Endothelial cell of umbilical vein (primary cell): ENCODE results near the gene REPS1. TPM values are rescaled to one million over a fixed set of nuclear protein-coding genes. Genes with fewer than 3 reads are reported as not detected.

Experiments used
- BruUV-seq: library from RNA; stranded (reverse); fragments of 400-500 nt; replicated peaks from 2 replicates; lab custom pipeline; 2021; lab: Mats Ljungman, UMichigan
- CTCF ChIA-PET: fragments of 300-600, 350-600 bp; sonication (Branson Sonifier 250); formaldehyde crosslinking; loops from one replicate; lab custom pipeline; 2021; ENCODE audit warnings: antibody characterized with exemption, inconsistent platforms; lab: Charles Lee
- POLR2A ChIA-PET: fragments of 300-600, 350-600 bp; sonication (Branson Sonifier 250); formaldehyde crosslinking; loops from one replicate; lab custom pipeline; 2021; ENCODE audit warnings: antibody characterized with exemption, inconsistent platforms; lab: Charles Lee
- DNase-seq: peaks from one replicate; pipeline ENCODE4 v3.0.0-alpha.2; 2011; ENCODE audit warnings: low read depth, low spot score
- FAIRE-seq: peaks from 2 replicates; lab custom pipeline; 2011; peaks lifted over from hg19 to GRCh38; lab: Jason Lieb, UNC
- H2AFZ ChIP-seq: 2 replicates; pipeline ENCODE4 v1.6.0; 2012; ENCODE audit warnings: low read depth, low read length, control low read depth, inconsistent platforms
- H3K27ac ChIP-seq: 2 replicates; pipeline ENCODE4 v1.5.1; 2011; ENCODE audit warnings: low read depth, mild to moderate bottlenecking, control low read depth, low read length, moderate library complexity; ENCODE audit not compliant: insufficient read depth
- H3K27me3 ChIP-seq, 2 experiments: 2 replicates each; pipeline versions ENCODE4 v1.6.0 to v1.6.1; 2011; ENCODE audit warnings: low read length in 2 of 2, mixed read lengths in 1 of 2; ENCODE audit not compliant: control insufficient read depth in 2 of 2, insufficient read depth in 2 of 2
- H3K36me3 ChIP-seq, 2 experiments: 2 replicates in 1 of 2; 3 replicates in 1 of 2; pipeline ENCODE4 v1.5.1; 2011; ENCODE audit warnings: low read length in 2 of 2, mild to moderate bottlenecking in 1 of 2, moderate library complexity in 1 of 2; ENCODE audit not compliant: control insufficient read depth in 2 of 2, insufficient read depth in 2 of 2; ENCODE audit errors: extremely low read depth in 1 of 2
- H3K4me1 ChIP-seq: 3 replicates; pipeline ENCODE4 v1.5.1; 2011; ENCODE audit warnings: mild to moderate bottlenecking, low read length; ENCODE audit not compliant: control insufficient read depth, insufficient read depth; ENCODE audit errors: extremely low read depth
- H3K4me2 ChIP-seq: 2 replicates; pipeline ENCODE4 v1.6.1; 2011; ENCODE audit warnings: low read length, control low read depth, mixed read lengths; ENCODE audit not compliant: insufficient read depth
- H3K4me3 ChIP-seq, 3 experiments: fragments of 200-600 bp in 1 of 3; sonication (generic), shearing (Covaris generic) in 1 of 3; replicated peaks in 1 of 3; 2 replicates each; pipeline ENCODE4 v1.5.1; 2011 to 2016; ENCODE audit warnings: control low read depth in 3 of 3, low read length in 3 of 3, mild to moderate bottlenecking in 2 of 3, inconsistent platforms in 1 of 3, low read depth in 1 of 3, moderate library complexity in 1 of 3; ENCODE audit not compliant: insufficient read depth in 1 of 3
- H3K79me2 ChIP-seq: 2 replicates; pipeline ENCODE4 v1.6.0; 2012; ENCODE audit warnings: low read length, inconsistent platforms; ENCODE audit not compliant: control insufficient read depth, insufficient read depth
- H3K9ac ChIP-seq: replicated peaks from 2 replicates; pipeline ENCODE3; 2011; ENCODE audit warnings: low read length, control low read depth; ENCODE audit not compliant: insufficient read depth; ENCODE audit errors: extremely low read depth
- H3K9me1 ChIP-seq: replicated peaks from 3 replicates; pipeline ENCODE4 v1.6.0; 2011; ENCODE audit warnings: mild to moderate bottlenecking, low read length; ENCODE audit not compliant: control insufficient read depth, insufficient read depth; ENCODE audit errors: extremely low read depth
- H3K9me3 ChIP-seq: replicated peaks from 2 replicates; pipeline ENCODE4 v1.5.1; 2012; ENCODE audit warnings: low read length, inconsistent platforms; ENCODE audit not compliant: control insufficient read depth, insufficient read depth
- H4K20me1 ChIP-seq: replicated peaks from 2 replicates; pipeline ENCODE3; 2011; ENCODE audit warnings: mild to moderate bottlenecking, low read length; ENCODE audit not compliant: control insufficient read depth, insufficient read depth; ENCODE audit errors: extremely low read depth
- EZH2 ChIP-seq: IDR thresholded peaks from 2 replicates; pipeline ENCODE4 v1.6.1; 2012; ENCODE audit warnings: borderline replicate concordance, low read depth, mild to moderate bottlenecking, moderate library complexity, low read length, inconsistent platforms; ENCODE audit not compliant: severe bottlenecking
- FOS ChIP-seq: IDR thresholded peaks from 2 replicates; pipeline ENCODE4 v1.6.1; 2011; ENCODE audit warnings: mild to moderate bottlenecking, low read length, moderate library complexity, borderline replicate concordance; ENCODE audit not compliant: insufficient read depth
- GATA2 ChIP-seq: IDR thresholded peaks from 2 replicates; pipeline ENCODE4 v1.7.0; 2011; ENCODE audit warnings: low read depth, mild to moderate bottlenecking, moderate library complexity, mixed read lengths, low read length; ENCODE audit not compliant: insufficient read length, insufficient read depth
- JUN ChIP-seq: IDR thresholded peaks from 2 replicates; pipeline ENCODE4 v1.6.1; 2011; ENCODE audit warnings: borderline replicate concordance, low read depth; ENCODE audit not compliant: insufficient read length, insufficient read depth
- MYC ChIP-seq: IDR thresholded peaks from one replicate; pipeline ENCODE4 v1.6.1; 2011; ENCODE audit warnings: mild to moderate bottlenecking, low read depth, low read length
- POLR2A ChIP-seq: IDR thresholded peaks from 2 replicates; pipeline ENCODE4 v1.6.1; 2012; ENCODE audit warnings: low read depth, mild to moderate bottlenecking, control low read depth, low read length
- POLR2AphosphoS5 ChIP-seq: IDR thresholded peaks from 2 replicates; pipeline ENCODE4 v1.6.1; 2012; ENCODE audit warnings: low read depth, mild to moderate bottlenecking, control low read depth, low read length, moderate library complexity; ENCODE audit not compliant: insufficient read depth
- dilution Hi-C: fragments of 300-500 bp; cut with MboI; formaldehyde crosslinking; loops from one replicate; pipeline ENCODE4 v1.15.0; 2019; ENCODE audit warnings: low sequenced_read_pairs; ENCODE audit not compliant: extremely low pct_ligation_motif_present
- intact Hi-C: fragments of 100-400 bp; cut with micrococcal nuclease; formaldehyde crosslinking; loops from one replicate; pipeline ENCODE4 v1.10.0; 2022
- polyA plus RNA-seq, 4 experiments: library from polyadenylated mRNA; depleted of rRNA in 3 of 4; stranded (reverse) in 3 of 4; unstranded in 1 of 4; fragments of >200 nt; gene quantifications; 2 replicates each; pipeline versions ENCODE4 v1.2.1 to v1.2.3, GENCODE V29; 2011 to 2012; ENCODE audit warnings: missing spikeins in 1 of 4
- total RNA-seq: library from RNA; stranded (reverse); gene quantifications from 2 replicates; pipeline ENCODE4 v1.2.3, GENCODE V29; 2021
- TF ChIP-seq, protein P1 (sequence below): IDR thresholded peaks from 2 replicates; pipeline ENCODE4 v1.6.1; 2011; ENCODE audit not compliant: insufficient read depth, insufficient read length
- TF ChIP-seq, protein P2 (sequence below), 2 donors: IDR thresholded peaks; 1 replicate in 1 of 2; 2 replicates in 1 of 2; pipeline ENCODE4 v1.5.1; 2011; ENCODE audit warnings: low read length in 2 of 2, mild to moderate bottlenecking in 2 of 2, moderate library complexity in 2 of 2, control low read depth in 1 of 2, inconsistent platforms in 1 of 2, low read depth in 1 of 2; ENCODE audit not compliant: insufficient read depth in 1 of 2; ENCODE audit errors: extremely low read depth in 1 of 2

The REPS1 gene
- total and polyA plus RNA-seq, 2 donors (not counting 3 experiments of a cell fraction or from before 2014, with no cell fraction given) = 20.6 to 35.0 TPM

DNA sequence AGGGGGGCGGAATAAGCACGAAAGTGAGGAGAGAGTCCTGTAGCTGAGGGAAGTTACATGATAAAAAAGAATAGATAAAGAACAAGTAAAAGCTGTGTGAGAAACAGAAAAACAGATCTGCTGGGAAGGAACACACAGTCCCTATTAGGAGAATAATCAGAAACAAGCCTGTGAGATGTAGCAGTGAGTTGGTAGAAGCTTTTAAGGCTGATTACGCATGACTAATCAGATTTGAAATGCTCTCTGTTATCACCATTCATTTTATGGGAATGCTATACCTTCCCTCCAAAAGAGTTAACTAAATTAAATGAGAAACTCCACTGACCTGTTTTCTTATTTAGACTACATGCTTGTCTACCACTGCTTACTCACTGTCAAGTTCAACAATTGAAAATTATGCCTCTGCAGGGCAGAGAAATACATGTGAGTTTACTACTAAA lies 15.8 kb downstream of the REPS1 start:
- H3K79me2 ChIP-seq = peaks cover 82% of the 10 kb centered on the region
- H3K27me3 ChIP-seq = no peaks in the 10 kb centered on the region
- intact Hi-C loops = loop anchor here (5.0 kb wide), 1 partner anchor 380 kb away; no protein-coding TSS in a partner anchor
- no peak overlapping the region for H3K4me3 ChIP-seq
- ChIA-PET CTCF (interaction anchor here (1.3 to 2.9 kb wide), 3 partner anchors 10 to 17 kb away, joined by 6 to 12 read pairs (median 8); partner anchors contain the start of gene REPS1), POLR2A (no interaction called here)
- no peak for FAIRE-seq
- BruUV-seq = no TSS peak
- H3K27ac ChIP-seq = peak overlapping the region; percentile 91
- no peak overlapping the region for H2AFZ ChIP-seq
- H3K4me1 ChIP-seq = peaks cover 48% of the 10 kb centered on the region
- peak; percentile 32 for DNase-seq
- H3K9me1 ChIP-seq = no peaks in the 10 kb centered on the region
- no peaks in the 10 kb centered on the region for H3K9me3 ChIP-seq
- no peaks in the 10 kb centered on the region for H4K20me1 ChIP-seq
- H3K4me2 ChIP-seq = peak overlapping the region; percentile 87
- H3K36me3 ChIP-seq = no peaks in the 10 kb centered on the region
- H3K9ac ChIP-seq = peak overlapping the region; percentile 63
- TF ChIP-seq FOS = peak; percentile 22
- no peak for TF ChIP-seq JUN
- dilution Hi-C loops = no loop called here

DNA sequence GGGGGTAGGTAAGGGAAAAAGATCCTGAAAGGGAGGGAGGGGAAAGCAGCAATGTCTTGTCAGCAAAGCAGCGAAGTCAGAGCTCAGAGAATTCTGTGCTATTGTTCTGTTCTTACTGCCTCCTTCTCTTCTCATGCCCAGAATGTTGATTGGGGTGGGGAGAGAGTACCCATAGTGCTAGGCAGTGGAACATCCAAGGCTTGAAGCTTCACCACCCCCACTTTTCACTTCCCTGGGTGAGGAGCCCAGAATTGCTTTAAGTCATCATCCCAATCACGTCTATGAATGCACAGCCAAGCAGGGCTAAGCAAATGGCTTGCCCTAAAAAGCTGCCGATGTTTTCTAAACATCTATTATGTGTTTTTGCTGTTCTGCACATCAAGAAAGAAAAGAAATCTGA lies 16.5 kb downstream of the REPS1 start:
- H3K36me3 ChIP-seq = no peaks in the 10 kb centered on the region
- no peaks in the 10 kb centered on the region for H4K20me1 ChIP-seq
- H3K4me1 ChIP-seq = peaks cover 48% of the 10 kb centered on the region
- H3K9me3 ChIP-seq = no peaks in the 10 kb centered on the region
- BruUV-seq = TSS peak; percentile 21
- no peak for TF ChIP-seq JUN
- TF ChIP-seq, protein P1, sequence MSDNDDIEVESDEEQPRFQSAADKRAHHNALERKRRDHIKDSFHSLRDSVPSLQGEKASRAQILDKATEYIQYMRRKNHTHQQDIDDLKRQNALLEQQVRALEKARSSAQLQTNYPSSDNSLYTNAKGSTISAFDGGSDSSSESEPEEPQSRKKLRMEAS = no peak
- TF ChIP-seq MYC = no peak
- no peak for TF ChIP-seq GATA2
- TF ChIP-seq EZH2 = no peak
- TF ChIP-seq POLR2AphosphoS5 = no peak
- TF ChIP-seq, protein P2, sequence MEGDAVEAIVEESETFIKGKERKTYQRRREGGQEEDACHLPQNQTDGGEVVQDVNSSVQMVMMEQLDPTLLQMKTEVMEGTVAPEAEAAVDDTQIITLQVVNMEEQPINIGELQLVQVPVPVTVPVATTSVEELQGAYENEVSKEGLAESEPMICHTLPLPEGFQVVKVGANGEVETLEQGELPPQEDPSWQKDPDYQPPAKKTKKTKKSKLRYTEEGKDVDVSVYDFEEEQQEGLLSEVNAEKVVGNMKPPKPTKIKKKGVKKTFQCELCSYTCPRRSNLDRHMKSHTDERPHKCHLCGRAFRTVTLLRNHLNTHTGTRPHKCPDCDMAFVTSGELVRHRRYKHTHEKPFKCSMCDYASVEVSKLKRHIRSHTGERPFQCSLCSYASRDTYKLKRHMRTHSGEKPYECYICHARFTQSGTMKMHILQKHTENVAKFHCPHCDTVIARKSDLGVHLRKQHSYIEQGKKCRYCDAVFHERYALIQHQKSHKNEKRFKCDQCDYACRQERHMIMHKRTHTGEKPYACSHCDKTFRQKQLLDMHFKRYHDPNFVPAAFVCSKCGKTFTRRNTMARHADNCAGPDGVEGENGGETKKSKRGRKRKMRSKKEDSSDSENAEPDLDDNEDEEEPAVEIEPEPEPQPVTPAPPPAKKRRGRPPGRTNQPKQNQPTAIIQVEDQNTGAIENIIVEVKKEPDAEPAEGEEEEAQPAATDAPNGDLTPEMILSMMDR (IDR thresholded peaks at IDR 0.05; ENCODE audit: extremely low read depth in 1 of 2, insufficient read depth in 1 of 2, low read depth in 1 of 2, low read length in 2 of 2) = no peak
- TF ChIP-seq FOS = no peak
- no peak for TF ChIP-seq POLR2A
- H3K9ac ChIP-seq = peak overlapping the region; percentile 63
- dilution Hi-C loops (no loop called here), intact Hi-C loops (loop anchor here (1.0 to 5.0 kb wide), 2 partner anchors 17 to 379 kb away; partner anchors contain the start of gene REPS1)
- peak; percentile 21 for DNase-seq
- no peaks in the 10 kb centered on the region for H3K9me1 ChIP-seq
- H3K27ac ChIP-seq = peak overlapping the region; percentile 91
- ChIA-PET CTCF (interaction anchor here (0.9 to 2.9 kb wide), 5 partner anchors 11 to 30 kb away, joined by 3 to 12 read pairs (median 6); partner anchors contain the start of gene REPS1), POLR2A (interaction anchor here (1.8 kb wide), 1 partner anchor 58 kb away, joined by 5 read pairs; the partner anchor contains the start of gene ABRACL)
- no peak for FAIRE-seq
- peak overlapping the region; percentile 75 for H3K4me2 ChIP-seq
- no peaks in the 10 kb centered on the region for H3K27me3 ChIP-seq
- no peak overlapping the region for H3K4me3 ChIP-seq
- no peak overlapping the region for H2AFZ ChIP-seq
- peaks cover 82% of the 10 kb centered on the region for H3K79me2 ChIP-seq
